Spleen (tissue), 7 donors: Measurements from ENCODE around the gene RAD23A.

Experiments
- CTCF ChIP-seq, 11 experiments: fragments of 200-600 bp in 7 of 11; fragments of 450-650 bp in 4 of 11; sonication (generic) in 4 of 11; IDR thresholded peaks in 8 of 11; conservative IDR thresholded peaks in 3 of 11; 1 replicate in 7 of 11; 2 replicates in 4 of 11; pipeline versions ENCODE4 v1.4.0 to v1.8.0; 2016 to 2021; ENCODE audit warnings: antibody characterized with exemption in 11 of 11, inconsistent platforms in 4 of 11, mild to moderate bottlenecking in 1 of 11
- POLR2A ChIP-seq, 3 donors: fragments of 450-650 bp; IDR thresholded peaks; one replicate each; pipeline ENCODE4 v1.5.1; 2017; ENCODE audit warnings: antibody characterized with exemption in 3 of 3, mild to moderate bottlenecking in 1 of 3
- POLR2AphosphoS5 ChIP-seq, 3 donors: sonication (generic); formaldehyde crosslinking; IDR thresholded peaks; one replicate each; pipeline ENCODE4 v1.5.1; 2017; ENCODE audit warnings: antibody characterized with exemption in 3 of 3
- donor health status: DM: no; HTN: no; CAD: no; lungs with moderate emphysema.
- donor health status: DM: no; HTN: no; CAD: no.
- donor health status: DM: no; HTN: no; CAD: no.

- TF ChIP-seq CTCF (IDR thresholded peaks at IDR 0.05 in 8 of 11, conservative IDR thresholded peaks at IDR 0.05 in 3 of 11) = no peak
- TF ChIP-seq POLR2AphosphoS5 (IDR thresholded peaks at IDR 0.05) = peak; percentile 51 to 78 (median 62)
- TF ChIP-seq POLR2A (IDR thresholded peaks at IDR 0.05) = no peak
Measured at GRCh38 chr19:12913011-12913561, 32.6 kb upstream of the RAD23A start.
